Measurements from ENCODE around the gene RENBP.

The RENBP gene

DNA sequence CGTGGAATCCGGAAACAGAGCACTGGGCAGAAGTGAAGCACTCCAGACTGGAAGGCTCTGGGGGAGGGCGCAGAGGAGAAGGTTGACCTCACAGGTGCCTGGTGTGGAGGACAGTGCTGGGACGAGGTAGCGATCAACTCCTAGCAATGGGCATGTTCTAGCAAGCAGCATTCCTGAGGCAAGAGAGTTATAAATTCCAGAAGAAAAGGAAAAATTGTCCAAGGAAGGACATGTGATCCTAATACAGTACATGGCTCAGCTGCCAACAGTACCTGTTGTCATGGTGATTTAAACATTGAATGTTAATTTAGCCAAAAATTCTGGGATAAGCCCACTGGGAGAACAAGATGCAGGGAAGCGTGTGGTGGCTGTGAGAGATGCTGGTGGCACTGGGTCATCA is 26.6 kb downstream of the RENBP start:
- H3K27me3 Mint-ChIP-seq = no peaks in the 10 kb centered on the region
- DNase-seq (ENCODE audit: low spot score in 2 of 2) = no peak
- H3K36me3 Mint-ChIP-seq = peaks cover 17% of the 10 kb centered on the region
- ATAC-seq (ENCODE audit: low read depth) = no peak
- H3K27ac Mint-ChIP-seq = no peak overlapping the region
- H3K4me1 Mint-ChIP-seq = peaks cover 8% of the 10 kb centered on the region
- H3K4me3 Mint-ChIP-seq = no peak overlapping the region
- no peaks in the 10 kb centered on the region for H3K9me3 Mint-ChIP-seq

DNA sequence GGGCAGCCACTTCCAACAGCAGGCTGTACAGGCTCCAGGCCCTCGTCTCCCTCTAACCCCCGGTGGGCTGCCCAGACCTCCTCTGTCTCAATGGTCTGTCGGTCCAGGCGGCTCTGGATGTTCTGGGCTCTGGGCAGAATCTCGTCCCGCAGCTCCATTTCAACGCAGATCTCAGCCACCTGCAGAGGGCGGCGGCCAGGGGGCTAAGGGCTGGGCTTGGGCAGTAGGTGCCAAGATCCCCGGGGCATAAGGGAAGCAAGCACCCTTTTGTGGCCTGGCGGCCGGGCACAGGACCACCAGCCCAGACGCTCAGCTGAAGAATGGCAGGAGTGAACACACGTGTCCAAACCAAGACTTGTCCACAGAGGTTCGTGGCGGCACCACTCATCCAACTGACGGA is 30.7 kb downstream of the RENBP start:
- Mint-ChIP-seq H3K27ac (no peak overlapping the region), H3K36me3 (peaks cover 13% of the 10 kb centered on the region), H3K4me1 (peaks cover 5% of the 10 kb centered on the region), H3K27me3 (no peaks in the 10 kb centered on the region), H3K4me3 (no peak overlapping the region), H3K9me3 (no peaks in the 10 kb centered on the region)
- DNase-seq (ENCODE audit: low spot score in 2 of 2) = no peak
- no peak for ATAC-seq (ENCODE audit: low read depth)

DNA sequence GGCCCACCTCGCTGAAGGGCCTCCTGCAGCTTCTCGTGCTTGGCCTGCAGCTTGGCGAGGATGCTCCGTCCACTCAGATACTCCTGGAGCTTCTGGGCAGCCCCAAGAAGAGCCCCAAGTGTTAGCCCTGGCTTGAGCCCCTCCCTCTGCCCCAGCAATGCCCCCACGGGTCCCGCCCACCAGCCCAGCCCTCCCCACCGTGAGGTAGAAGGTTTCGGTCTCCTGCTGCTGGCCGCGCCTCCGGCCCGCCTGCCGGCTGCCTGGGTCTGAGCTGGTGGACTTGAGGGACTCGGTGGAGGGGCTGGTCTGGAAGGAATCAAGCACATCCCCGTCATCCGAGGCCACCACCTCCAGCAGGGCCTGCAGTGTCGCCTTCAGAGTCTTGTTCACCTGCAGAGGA is 31.2 kb downstream of the RENBP start:
- Mint-ChIP-seq H3K4me1 (peaks cover 7% of the 10 kb centered on the region), H3K36me3 (peaks cover 15% of the 10 kb centered on the region), H3K9me3 (no peaks in the 10 kb centered on the region), H3K4me3 (no peak overlapping the region), H3K27ac (no peak overlapping the region), H3K27me3 (no peaks in the 10 kb centered on the region)
- ATAC-seq (ENCODE audit: low read depth) (no peak), DNase-seq (ENCODE audit: low spot score in 2 of 2) (no peak)

DNA sequence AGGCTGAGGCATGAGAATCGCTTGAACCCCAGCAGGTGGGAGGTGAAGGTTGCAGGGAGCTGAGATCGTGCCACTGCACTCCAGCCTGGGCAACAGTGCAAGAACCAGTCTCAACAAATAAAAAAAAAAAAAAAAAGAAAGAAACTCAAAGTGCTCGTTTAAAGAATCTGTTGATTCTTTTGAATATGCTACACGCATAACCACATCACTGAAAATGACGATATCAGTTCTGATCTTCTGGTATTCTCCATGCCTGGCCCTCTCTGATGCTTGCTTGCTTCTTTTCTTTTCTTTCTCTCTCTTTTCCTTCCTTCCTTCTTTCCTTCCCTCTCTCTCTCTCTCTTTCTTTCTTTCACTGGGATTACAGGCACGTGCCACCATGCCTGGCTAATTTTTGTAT is 32.6 kb downstream of the RENBP start:
- Mint-ChIP-seq H3K9me3 (no peaks in the 10 kb centered on the region), H3K27me3 (no peaks in the 10 kb centered on the region), H3K27ac (no peak overlapping the region), H3K4me1 (peaks cover 7% of the 10 kb centered on the region), H3K4me3 (no peak overlapping the region), H3K36me3 (peaks cover 12% of the 10 kb centered on the region)
- DNase-seq (ENCODE audit: low spot score in 2 of 2) = no peak
- ATAC-seq (ENCODE audit: low read depth) = no peak

DNA sequence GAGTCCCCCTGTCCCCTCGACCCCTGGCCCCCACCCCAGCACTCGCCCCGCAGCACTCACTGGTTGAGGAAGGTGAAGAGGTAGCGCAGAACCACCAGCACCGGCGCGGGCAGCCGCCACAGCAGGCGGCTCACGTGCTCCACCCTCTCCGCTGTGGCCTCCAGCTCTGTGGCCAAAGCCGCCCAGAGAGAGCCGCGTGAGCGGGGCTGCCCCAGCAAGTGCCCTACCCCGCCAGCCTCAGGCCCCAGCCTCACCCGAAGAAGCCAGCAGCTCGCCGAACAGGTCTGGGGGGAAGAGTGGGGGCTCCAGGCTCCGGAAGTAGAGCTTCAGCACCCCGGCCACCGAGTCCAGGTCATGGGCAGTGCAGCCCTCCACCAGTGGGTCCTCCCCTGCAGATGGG is 34.0 kb downstream of the RENBP start:
- no peak for ATAC-seq (ENCODE audit: low read depth)
- no peaks in the 10 kb centered on the region for H3K9me3 Mint-ChIP-seq

DNA sequence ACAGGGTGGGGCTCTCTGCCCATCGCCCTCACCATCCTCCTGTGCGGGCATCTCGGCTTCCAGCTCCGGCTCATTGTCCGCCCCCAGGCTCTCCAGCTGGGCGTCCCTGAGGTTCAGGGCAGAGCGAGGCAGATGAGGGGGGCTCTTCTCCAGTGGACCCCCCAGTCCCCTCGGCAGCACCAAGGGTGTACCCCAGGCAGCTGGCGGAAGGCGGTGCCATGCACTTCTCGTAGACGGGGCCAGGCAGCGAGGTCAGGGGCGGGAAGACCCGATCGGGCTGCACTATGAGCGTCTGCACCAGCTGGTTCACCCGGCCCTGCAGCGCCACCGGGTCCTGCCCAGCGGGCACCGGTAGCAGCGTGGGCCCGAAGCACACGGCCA is 34.5 kb downstream of the RENBP start:
- H3K4me1 Mint-ChIP-seq = peaks cover 5% of the 10 kb centered on the region
- no peaks in the 10 kb centered on the region for H3K9me3 Mint-ChIP-seq
- no peaks in the 10 kb centered on the region for H3K27me3 Mint-ChIP-seq
- H3K4me3 Mint-ChIP-seq = no peak overlapping the region
- no peak overlapping the region for H3K27ac Mint-ChIP-seq
- ATAC-seq (ENCODE audit: low read depth) (no peak), DNase-seq (ENCODE audit: low spot score in 2 of 2) (no peak)
- peaks cover 8% of the 10 kb centered on the region for H3K36me3 Mint-ChIP-seq

More for the DNA sequence above, 34.0 kb downstream of the RENBP start:
- H3K27ac Mint-ChIP-seq = no peak overlapping the region
- no peak overlapping the region for H3K4me3 Mint-ChIP-seq
- H3K27me3 Mint-ChIP-seq = no peaks in the 10 kb centered on the region
- H3K4me1 Mint-ChIP-seq = peaks cover 5% of the 10 kb centered on the region
- peaks cover 8% of the 10 kb centered on the region for H3K36me3 Mint-ChIP-seq
- DNase-seq (ENCODE audit: low spot score in 2 of 2) = no peak

DNA sequence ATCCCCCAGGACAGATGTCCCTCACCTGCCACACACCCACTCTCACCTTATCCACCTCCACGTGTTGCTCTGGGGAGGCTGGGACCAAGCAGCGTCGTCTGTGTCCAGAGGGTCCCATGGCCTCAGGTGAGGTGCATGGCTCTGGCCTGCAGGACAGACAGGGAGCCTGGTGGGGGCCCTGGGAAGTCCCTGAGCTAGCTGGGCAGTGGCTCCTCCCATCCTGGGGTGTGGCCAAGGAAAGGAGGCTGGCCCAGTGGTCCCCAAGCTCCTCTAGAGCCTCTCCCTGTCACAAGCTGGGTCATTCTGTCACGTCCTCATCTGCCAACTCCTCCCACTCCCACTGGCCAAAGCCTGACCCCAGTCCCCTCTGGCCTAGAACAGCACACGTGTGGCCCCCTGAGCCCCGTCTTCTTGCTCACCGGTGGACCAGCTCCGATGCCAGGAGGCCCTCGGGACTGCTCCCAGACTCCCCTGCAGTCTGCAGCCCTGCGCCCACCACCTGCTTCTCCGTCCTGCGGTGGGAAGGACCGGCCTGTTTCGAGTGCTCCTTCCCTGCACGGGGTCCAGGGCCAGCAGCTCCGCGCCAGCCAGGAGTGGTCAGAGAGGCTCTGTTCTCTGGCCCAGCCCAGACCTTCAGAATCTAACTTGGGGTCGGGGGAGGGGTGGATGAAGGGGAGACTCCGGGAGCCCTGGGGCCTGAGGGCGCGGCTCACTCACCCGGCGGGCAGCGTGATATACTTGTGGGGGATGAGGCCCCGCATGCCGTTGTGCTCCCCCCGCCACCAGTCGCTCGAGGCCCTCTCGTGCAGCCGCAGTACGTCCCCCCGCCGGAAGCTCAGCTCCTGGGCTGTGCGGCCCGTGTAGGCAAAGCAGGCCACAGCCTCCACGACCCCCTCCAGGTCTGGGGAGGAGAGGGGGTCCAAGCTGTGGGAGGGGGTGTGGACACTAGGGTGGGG is 35.1 kb downstream of the RENBP start:
- Mint-ChIP-seq H3K36me3 (peaks cover 8% of the 10 kb centered on the region), H3K9me3 (no peaks in the 10 kb centered on the region), H3K27ac (no peak overlapping the region), H3K4me3 (no peak overlapping the region), H3K27me3 (no peaks in the 10 kb centered on the region), H3K4me1 (peaks cover 7% of the 10 kb centered on the region)
- ATAC-seq (ENCODE audit: low read depth) (peak; percentile 47), DNase-seq (ENCODE audit: low spot score in 2 of 2) (no peak)

DNA sequence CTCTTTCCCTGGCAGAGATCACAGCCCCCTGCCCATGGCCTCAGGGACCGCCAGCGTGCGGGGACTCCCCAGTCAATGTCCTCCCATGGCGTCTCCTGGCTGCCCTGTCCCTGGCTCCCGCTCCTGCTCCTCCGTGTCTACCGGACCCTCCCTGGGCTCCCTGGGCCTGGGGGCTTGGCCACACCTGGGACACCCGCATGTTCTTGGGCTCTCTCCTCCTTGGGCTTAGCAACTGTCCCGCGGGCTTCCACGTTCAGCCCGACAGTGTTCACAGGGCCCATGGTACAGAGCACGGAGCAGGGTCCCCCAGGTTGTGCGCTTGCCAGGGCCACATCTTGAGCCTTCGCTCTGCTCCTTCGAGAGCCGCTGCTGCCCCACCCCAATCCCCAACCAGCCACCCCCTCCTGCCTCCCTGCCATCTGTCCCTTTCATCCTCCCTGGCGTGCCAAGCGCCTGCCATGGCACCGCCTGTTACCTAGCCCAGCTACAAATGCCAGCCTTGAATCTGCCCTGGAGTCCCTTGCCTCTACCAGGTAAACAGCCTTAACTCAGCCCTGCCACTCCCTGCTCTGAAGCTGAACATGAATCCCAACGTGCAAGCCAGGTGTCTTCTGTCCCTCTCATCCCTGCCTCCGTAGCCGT is 36.1 kb downstream of the RENBP start:
- ATAC-seq (ENCODE audit: low read depth) (no peak), DNase-seq (ENCODE audit: low spot score in 2 of 2) (no peak)
- H3K9me3 Mint-ChIP-seq = no peaks in the 10 kb centered on the region
- H3K27ac Mint-ChIP-seq = no peak overlapping the region
- no peaks in the 10 kb centered on the region for H3K27me3 Mint-ChIP-seq
- H3K4me3 Mint-ChIP-seq = no peak overlapping the region
- H3K36me3 Mint-ChIP-seq = peaks cover 6% of the 10 kb centered on the region
- H3K4me1 Mint-ChIP-seq = peaks cover 14% of the 10 kb centered on the region

DNA sequence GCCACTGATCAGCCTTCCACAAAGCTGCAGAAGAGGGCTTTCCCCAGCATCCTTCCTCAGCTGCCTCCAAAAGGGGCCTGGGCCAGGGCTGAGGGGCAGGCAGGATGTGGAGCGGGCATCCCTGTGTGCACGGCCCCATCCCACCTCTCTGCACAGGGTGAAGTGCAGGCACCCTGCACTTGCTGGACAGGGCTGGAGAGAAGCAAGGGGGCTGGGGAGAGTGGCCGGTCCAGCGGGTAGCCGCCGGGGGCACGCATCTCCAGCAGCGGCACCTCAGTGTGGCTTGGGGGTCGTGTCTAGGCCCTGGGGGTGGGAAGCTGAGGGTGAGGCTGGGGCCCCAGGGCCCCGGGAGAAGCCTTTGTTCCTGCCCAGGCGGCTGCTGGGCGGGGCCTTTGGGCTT is 37.0 kb downstream of the RENBP start:
- peaks cover 6% of the 10 kb centered on the region for H3K36me3 Mint-ChIP-seq
- DNase-seq (ENCODE audit: low spot score in 2 of 2) (no peak), ATAC-seq (ENCODE audit: low read depth) (no peak)
- no peak overlapping the region for H3K4me3 Mint-ChIP-seq
- peaks cover 22% of the 10 kb centered on the region for H3K4me1 Mint-ChIP-seq
- no peaks in the 10 kb centered on the region for H3K27me3 Mint-ChIP-seq
- H3K27ac Mint-ChIP-seq = no peak overlapping the region
- H3K9me3 Mint-ChIP-seq = no peaks in the 10 kb centered on the region

DNA sequence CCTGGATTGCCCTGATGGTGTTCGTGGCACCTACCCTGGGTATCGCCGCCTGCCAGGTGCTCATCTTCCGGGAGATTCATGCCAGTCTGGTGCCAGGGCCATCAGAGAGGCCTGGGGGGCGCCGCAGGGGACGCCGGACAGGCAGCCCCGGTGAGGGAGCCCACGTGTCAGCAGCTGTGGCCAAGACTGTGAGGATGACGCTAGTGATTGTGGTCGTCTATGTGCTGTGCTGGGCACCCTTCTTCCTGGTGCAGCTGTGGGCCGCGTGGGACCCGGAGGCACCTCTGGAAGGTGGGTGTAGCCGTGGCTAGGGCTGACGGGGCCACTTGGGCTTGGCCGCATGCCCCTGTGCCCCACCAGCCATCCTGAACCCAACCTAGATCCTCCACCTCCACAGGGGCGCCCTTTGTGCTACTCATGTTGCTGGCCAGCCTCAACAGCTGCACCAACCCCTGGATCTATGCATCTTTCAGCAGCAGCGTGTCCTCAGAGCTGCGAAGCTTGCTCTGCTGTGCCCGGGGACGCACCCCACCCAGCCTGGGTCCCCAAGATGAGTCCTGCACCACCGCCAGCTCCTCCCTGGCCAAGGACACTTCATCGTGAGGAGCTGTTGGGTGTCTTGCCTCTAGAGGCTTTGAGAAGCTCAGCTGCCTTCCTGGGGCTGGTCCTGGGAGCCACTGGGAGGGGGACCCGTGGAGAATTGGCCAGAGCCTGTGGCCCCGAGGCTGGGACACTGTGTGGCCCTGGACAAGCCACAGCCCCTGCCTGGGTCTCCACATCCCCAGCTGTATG is 38.1 kb downstream of the RENBP start:
- peaks cover 2% of the 10 kb centered on the region for H3K36me3 Mint-ChIP-seq
- H3K9me3 Mint-ChIP-seq = no peaks in the 10 kb centered on the region
- H3K27me3 Mint-ChIP-seq = no peaks in the 10 kb centered on the region
- H3K27ac Mint-ChIP-seq = no peak overlapping the region
- ATAC-seq (ENCODE audit: low read depth) (no peak), DNase-seq (ENCODE audit: low spot score in 2 of 2) (no peak)
- H3K4me3 Mint-ChIP-seq = no peak overlapping the region
- H3K4me1 Mint-ChIP-seq = peaks cover 27% of the 10 kb centered on the region

DNA sequence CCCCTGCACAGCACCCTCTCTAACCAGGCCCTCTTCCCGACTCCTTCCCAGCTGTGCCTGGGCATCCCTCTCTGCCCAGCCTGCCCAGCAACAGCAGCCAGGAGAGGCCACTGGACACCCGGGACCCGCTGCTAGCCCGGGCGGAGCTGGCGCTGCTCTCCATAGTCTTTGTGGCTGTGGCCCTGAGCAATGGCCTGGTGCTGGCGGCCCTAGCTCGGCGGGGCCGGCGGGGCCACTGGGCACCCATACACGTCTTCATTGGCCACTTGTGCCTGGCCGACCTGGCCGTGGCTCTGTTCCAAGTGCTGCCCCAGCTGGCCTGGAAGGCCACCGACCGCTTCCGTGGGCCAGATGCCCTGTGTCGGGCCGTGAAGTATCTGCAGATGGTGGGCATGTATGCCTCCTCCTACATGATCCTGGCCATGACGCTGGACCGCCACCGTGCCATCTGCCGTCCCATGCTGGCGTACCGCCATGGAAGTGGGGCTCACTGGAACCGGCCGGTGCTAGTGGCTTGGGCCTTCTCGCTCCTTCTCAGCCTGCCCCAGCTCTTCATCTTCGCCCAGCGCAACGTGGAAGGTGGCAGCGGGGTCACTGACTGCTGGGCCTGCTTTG is 38.9 kb downstream of the RENBP start:
- Mint-ChIP-seq H3K27ac (no peak overlapping the region), H3K36me3 (peaks cover 2% of the 10 kb centered on the region), H3K9me3 (no peaks in the 10 kb centered on the region), H3K4me3 (no peak overlapping the region), H3K27me3 (no peaks in the 10 kb centered on the region), H3K4me1 (peaks cover 32% of the 10 kb centered on the region)
- DNase-seq (ENCODE audit: low spot score in 2 of 2) = no peak
- no peak for ATAC-seq (ENCODE audit: low read depth)

DNA sequence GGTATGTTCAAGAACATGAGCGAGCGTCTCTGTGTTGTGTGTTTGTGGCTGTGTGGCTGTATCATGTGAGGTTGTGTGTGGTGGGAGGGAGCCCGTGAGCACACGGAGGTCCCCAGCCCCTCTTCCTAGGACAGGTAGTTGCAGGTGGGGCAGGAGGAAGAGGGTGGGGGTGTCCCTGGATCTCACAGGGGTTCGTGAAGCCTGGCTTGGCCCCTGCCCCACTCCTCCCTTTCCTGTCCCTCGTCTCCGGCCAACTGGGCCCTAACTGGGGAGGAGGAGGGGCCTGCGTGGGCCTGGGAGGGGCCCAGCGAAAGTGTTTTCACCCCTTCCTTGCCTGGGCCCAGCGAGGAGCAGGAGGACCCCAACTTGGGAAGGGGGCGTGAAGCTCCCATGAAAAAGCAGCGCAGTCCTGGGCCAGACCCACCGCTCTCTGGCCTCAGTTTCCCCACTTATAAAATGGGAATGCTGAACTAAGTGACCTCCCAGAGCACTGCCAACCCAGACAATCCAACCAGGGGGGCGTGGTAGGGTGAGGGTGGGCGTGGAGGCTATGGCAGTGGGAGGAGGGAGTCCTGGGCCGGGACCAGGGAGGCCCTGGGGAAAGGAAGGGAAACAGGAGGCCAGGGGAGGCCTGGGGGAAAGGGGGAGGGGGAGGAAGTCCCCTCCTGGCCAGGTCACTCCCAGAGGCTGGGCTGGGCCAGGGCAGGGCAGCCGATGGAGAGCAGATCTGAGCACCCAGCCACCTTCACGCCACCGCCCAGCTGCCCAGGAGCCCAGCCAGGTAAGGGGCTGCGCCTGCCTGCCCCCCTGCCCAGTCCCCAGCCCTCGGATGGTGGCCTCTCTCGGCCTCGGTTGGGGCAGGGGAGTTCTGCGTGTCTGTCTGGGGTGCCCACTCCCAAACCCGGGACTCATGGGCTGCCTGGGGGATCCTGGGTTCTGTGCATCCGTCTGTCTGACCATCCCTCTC is 40.2 kb downstream of the RENBP start, which contains the start of gene AVPR2:
TSS of gene AVPR2 (plus strand) at position 683 of the 967 bp plus-strand sequence. CDS start 473 bp downstream, outside the sequence.
- H3K4me1 Mint-ChIP-seq = peaks cover 32% of the 10 kb centered on the region
- ATAC-seq (ENCODE audit: low read depth) (peak; percentile 19), DNase-seq (ENCODE audit: low spot score in 2 of 2) (no peak)
- H3K9me3 Mint-ChIP-seq = no peaks in the 10 kb centered on the region
- H3K4me3 Mint-ChIP-seq = peak within 1 kb of the TSS; percentile 75
- peak within 1 kb of the TSS; percentile 82 for H3K27ac Mint-ChIP-seq
- H3K36me3 Mint-ChIP-seq = peaks cover 2% of the 10 kb centered on the region
- no peaks in the 10 kb centered on the region for H3K27me3 Mint-ChIP-seq
